ENCODE results near the gene PCSK6.

Gene PCSK6

DNA sequence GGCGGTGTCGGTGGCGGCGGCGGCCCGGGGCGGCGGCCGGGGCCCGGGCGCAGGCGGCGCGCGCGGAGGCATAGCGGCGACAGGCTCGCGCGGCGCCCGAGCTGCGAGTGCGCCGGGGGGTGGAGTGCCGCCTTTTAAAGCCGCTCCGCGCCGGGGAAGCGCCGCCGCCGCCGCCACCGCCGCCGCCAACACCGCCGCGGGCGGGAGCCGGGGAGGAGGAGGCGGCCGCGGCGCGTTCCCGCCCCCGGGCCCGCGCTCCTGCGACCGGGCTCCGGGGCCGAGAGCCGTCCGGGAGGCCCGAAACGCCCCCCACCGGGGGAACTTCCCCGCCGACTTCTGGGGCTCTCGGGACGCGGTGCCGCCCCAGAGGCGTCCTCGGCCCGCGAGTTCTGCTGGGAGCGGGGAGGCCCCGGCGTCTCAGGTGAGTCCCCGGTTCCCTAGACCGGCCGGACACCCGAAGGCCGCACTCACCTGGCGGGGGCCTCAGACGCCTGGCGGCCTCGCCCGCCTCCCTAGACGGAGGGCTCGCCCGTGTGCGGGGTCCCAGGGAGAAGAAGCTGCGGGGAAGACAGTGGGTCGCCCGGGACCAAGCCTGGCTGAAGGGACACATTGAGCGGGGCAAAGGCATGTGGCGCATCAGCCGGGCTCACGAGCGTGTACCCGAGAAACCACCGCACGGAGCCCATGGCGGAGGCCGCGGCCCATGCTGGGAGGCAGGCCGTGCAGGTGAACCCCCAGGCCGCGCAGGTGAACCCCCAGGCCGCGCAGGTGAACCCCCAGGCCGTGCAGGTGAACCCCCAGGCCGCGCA is at the start of gene PCSK6:
Gene PCSK6, minus strand, starts transcription at position 109 of the 809 bp plus-strand sequence. Its CDS starts 37 bp downstream, at position 72.
- DNase-seq: no peak

DNA sequence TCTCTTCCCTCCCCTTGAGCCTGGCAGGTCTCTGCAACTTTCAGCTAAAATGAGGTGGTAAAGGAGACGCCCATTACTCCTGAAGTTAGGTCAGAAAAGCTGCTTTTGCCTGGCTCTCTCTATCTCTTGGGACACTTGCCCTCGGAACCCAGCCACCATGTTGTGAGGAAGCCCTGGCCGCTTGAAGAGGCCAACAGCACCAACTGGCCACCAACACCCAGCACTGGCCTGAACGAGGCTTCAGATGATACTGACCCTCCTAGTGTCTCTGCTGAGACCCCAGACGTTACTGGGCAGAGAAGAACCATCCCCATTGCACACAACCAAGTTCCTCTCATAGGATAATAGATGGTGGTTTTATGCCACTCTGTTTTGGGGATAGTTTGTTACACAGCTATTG is 49.5 kb upstream of the PCSK6 start:
- DNase-seq: no peak

DNA sequence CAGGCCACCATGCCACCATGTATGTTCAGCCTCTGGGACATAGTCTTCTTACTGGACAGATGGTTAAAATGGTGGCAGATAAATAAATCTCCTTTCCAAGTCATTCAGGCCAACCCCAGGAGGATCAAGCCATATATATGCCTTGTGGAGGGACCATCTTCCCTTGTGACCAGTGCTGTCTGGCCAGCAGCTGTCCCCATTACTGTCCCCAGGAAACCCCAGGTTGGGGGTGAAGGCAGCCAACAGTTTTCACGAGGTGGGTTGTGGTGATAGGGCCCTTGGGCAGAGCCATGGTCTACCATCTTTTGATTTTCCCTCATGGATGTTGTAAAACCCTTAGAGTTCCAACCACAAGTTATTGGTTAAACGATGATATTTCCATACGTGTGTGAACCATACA is 48.7 kb upstream of the PCSK6 start:
- no peak for DNase-seq

DNA sequence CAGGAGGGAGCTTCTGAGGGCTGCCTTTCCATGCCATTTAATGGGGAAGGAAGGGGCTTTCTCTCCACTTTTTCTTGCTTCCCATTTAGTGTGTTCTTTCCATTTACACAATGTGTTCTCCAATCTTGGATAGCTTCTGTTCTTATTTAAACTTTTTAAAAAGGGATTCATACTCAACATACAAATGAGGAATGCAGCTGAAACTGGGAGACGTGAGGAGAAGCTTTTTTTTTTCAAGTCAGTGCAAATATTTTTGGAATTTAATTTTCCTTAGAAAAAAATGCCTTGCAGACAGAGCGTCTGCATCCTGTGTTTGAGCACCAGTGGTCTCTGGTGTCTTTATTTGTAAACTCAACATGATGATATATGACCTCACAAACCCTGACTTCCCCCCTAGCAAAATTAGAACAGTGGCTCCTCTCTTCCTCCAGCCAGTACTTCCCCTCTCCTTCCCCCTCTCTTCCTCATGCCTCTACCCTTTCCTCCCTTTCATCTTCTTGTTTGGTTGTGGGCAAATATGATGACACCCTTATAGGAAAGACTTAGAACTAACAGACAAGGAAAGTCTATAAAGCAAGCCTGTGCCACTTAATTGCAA is 48.1 kb upstream of the PCSK6 start:
- DNase-seq: peak; percentile 4 to 7

DNA sequence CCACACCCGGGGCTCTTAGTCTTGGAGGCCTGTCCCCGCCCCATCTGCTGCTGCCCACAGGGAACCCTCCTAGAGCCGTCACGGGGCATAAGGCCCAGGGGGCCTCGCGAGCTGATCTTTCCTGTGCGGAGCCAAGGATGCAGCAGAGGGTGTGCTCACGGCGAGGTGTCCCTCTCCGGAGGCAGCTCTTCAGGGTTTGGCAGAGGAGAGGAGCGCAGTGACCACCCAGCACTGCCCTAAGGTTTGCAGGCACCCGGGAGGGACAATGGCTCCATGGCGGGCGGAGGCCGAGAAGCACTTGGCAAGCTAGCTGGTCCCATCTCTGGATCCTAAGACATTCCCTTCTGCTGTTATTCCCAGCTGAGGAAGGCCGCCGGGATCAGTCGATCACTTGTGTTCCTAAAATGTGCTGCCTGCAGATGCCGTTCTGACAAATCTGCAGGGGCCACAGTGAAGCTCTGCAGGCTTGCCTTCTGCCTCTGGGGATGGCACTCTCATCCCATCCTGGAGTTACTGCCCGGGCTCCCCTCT is 47.4 kb upstream of the PCSK6 start:
- no peak for DNase-seq

DNA sequence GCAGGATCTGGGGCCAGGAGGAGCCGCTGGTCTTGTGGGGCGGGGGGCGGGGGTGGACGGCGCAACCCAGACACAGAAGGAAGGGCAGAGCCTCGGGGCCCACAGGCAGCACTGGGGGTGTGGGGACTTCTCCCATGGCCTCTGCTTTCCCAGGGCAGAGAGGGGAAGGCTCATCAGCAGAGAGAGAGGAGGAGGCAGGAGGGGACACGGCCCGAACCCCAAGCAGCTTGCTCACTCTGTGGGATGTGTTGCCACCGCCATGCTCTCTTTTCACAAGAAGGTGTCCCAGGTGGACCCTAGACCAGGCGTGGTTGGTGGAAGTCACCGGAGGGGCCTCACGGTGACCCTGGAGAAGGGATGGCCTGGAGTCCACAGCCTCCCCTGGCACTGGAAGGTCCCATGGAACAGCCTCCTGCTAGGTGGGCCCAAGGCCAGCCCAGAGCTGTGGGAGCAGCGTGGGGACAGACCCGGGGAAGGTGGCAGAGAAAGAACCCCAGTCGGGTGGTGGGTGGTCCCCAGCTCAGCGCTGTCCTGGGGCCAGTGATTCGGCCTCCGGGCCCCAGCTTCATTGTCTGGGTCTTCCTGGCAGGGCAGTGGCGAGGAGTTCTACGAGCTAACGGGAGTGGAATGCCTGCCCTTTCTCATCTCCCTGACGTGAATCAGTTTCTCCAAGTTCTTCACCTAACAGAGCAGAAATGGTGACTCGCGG is 46.8 kb upstream of the PCSK6 start:
- no peak for DNase-seq

DNA sequence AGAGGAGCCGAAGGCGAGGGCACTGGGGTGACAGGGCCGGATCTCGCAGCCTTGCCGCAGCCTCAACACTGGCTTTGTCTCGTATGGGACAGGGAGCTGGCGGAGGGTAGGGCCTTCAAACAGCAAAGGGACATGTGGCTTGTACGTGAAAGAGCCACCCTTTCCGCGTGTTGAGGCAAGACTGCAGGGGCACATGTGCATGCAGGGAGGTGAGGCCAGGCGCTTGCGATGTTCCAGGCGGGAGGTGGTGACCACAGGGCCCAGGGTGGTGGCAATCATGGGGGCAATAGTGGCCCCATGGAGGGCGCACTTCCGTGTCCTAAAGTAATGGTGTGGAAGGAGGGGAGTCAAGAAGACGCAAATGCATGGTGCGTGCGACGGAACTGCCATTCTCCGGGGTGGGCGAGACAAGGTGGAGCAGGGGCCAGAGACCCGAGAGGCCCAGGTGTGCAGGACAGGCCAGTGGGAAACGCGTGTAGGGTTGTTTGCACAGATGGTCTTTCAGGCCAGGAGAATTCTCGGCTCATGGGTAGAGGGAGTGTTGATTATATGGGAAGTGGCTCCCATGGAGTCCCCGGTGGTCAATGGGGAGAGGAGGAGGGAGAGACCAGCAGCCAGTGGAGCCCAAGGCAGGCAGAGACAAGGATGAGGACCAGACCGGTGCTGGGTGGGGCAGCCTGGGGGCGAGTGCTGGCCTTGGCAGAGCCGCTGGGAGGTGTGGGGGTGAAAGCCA is 45.8 kb upstream of the PCSK6 start:
- no peak for DNase-seq

DNA sequence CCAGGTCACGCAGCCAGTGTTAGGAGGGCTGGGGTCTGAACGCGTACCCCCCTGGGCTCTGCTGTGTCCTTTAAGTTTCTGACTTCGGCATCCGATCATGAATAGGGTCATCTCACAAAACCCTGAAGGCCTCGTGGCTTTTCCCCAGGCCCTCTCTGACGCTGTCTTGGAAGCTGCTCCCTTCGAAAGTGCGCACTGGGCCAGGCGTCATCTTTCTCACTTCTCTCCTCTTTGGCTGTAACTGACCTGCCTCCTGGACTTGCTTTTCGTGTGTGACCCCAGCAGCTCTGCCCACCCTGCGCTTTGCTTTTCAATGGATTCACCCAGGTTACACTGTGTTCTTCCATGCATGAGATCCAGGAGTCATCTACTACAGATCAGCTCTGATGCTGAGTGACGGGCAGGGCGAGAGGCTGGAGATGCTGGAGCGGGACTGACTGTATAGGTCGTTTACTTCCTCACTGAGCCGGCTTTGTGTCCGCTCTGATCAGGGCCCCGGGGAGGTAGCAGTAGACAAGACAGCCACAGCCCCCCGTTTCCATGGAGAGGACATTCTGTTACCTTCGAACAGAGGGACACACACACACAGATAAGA is 45.0 kb upstream of the PCSK6 start:
- no peak for DNase-seq

DNA sequence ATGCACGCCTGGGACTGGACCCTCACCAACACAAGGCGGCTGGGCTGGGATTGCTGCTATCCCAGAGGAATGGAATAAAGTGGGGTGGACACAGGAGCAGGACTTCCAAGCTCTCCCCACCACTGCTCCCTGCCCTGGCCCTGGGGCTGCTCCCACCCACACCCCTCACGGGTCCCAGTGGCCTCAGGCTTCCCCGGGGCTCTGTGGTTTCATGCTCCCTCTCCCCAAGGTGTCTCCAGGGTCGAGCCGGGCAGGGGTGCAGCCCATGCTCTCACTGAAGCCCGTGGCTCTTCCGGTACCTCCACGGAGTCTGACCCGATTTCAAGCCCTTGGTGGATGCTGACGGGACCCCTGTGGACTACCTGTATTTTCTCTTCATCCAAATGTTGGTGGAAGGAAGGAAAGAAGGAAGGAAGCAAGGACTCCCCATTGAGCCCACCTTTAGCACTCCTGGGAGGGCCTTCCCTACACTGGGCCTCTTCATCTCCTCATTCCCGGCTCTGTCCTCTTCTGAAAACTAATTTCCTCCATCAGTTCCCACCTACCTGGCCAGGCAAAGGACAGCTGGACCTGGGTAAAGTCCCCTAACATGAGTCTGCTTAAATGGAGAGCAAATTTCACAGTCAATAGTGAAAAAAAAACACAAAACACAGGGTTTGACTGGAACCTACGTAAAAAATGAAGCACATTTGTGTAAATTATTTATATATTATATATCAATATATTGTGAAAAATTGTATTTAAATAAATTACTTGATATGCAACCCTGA is 44.0 kb upstream of the PCSK6 start:
- DNase-seq: no peak

DNA sequence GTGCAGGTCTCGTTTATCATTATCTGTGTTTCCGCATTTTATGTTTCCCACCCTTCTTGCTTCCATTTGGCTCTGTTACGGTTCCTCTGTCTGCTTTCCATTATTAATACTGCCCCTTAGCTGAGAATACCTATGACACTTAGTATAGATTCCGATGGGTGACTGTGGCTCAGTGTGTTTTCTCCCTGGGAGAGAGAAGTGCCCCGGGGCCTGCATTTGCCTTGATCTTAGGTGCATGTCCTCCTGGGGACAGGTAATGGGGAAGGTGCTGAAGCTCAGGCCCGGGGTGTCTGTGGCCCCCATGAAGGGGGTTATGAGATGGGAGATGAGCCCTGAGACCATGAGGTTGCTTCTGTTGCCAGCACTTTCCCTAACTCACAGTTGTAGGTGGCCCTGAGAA is 43.4 kb upstream of the PCSK6 start:
- no peak for DNase-seq

DNA sequence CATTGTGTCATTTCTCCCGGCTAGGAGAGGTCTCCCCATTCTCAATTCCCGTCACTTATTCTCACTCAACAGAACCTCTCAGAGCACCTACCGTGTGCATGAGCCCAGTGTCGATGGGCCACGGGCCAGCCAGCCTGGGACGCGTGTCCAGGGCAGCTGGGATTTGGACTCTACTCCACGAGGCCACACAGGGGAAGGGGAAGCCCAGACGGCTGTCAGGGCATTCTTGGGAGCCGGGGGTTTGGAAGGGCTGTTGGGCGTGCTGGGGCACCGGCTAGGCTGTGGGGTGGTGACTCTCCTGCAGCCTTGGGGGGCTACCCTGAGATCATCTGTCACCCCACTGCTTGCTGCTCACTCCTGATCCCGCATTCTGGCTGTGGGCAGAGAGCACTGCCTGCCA is 41.7 kb upstream of the PCSK6 start:
- no peak for DNase-seq

DNA sequence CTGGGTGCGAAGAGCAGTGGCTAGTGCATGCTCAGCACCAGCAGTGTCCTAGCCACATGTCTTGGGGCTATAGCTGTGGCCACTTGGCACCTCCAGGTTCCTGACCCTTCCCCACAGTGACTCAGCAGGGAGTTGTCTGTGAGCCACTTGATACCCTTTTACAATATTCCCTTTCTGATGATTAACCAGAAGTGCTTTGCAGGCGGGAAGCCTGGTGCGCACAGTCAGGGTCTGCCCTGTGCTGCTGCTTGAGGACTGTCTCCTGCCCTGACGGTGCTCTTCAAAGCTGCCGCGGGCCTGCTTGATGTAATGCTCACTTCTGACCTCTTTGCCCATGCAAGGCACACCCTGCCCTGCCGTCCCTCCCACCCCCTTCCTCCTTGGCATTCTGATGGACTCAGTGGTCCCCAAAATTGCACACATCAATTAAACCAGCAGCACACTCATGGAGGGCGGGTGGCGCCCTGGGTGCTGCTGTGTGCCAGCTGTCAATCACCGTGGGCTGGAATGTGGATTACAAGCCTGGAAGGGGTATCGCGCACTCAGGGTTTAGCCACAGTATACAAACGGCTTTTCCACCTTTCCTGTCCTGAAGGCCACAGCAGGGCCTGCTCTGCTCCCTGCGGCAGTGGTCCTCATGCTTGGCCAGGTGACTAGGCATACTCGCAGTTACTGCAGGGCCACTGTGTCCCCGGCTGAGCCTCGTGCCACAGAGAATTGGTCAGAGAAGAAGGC is 40.9 kb upstream of the PCSK6 start:
- no peak for DNase-seq

DNA sequence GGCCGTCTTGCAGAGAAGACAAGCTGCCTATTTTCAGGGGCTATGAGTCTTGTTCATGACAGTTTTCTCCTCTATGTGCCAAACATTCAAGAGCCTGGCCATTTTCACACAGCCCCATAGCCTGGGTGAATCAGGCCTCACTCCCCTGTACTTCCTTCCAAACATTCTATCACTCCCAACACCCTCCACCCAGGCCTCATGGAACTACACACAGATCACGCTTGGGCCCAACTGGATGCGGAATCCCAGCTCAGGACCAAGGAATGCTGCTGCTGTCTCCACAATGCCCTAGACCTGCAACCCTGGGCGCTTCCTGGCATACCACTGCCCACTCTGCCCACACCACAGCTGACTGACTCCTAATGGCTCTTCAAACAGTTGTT is 39.4 kb upstream of the PCSK6 start:
- DNase-seq: no peak

DNA sequence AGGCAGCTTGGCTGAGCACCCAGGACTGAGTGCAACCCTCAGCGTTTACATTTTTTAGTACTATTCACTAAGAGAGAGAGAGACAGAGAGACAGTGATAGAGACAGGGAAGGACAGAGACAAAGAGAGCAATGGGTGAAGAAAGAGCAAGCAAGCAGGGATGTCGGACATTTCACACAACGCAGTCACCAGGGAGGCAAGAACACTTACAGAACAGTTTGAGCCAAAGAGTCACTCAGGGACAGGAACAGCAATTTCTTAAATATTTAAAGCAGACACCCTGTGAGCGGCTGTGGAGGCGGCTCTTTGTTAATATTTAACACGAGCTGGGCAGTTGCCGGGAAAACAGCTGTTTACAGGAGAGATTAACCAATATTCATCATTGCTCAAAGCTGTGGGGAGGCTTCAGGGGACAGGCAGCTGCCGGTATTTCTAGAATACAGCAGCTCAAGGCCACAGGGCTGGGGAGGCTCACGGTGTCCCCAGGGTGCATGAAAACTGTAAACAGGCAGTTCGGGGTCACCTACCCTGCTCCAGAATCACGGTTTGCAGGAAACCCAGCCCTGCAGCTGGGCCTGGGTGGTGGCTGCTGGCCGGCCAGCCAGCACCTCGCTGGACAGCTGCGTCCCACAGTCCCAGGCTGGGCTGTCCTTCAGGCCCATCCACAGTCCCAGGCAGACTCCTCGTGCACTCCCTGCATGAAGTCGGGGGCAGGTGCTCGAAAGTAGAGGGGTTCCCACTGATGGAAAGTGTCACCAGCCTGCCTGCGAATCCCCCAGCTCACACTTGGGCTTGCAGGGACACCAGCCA is 38.8 kb upstream of the PCSK6 start:
- DNase-seq: no peak

DNA sequence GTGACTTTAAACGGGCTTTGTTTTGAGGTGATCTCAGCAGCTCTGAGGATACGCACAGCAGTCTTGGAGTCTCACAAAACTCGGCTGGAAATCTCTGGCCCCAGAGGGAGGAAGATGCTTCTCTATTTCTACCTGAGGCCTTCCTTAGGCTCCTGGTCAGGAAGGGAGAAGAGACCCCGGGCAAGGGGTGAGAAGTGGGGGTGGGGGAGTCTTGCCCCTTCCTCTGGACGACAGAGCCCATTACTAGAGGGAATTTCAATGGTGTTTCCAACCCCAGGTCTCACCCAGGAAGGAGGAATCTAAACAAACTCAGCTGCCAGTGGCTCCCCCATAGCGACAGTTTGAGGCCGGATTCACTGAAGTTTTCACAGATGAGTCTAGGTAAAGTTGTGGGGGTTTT is 37.4 kb upstream of the PCSK6 start:
- no peak for DNase-seq

DNA sequence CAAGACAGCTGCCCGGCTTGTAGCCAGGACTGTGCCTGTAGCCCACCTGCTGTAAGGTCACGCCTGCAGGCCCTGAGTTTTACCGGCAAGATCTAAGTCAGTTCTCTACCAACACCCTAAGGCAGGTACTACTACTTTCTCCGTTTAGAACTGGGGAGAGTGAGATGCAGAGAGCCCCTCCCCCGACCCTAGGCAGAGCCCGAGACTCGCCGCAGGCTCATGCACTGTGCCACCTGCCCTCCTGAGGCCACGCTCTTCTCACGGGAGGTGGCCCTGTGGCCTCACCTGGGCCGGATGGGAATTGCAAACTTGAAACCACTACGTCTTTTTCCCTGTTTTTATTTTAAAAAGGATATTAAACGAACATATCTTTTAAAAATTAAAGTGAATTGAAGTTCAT is 36.9 kb upstream of the PCSK6 start:
- DNase-seq: no peak

DNA sequence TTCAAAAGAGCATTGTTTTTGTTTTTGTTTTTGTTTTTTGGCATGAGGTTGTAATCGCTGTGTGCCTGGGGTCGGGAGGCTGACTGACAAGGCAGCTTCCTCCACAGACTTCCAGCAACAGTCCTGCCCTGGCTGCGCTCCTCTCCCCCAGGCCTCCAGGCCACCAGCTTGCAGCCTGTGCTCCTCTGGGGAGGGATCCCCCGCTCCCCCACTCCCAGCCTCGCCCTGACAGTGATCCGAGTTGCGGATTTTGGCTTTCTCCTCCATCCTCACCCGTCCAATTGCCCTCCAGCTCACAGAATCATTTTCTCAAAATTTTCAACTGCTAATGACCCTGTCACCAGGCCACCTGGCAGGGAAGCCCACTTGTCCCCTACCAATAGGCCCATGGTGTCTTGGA is 36.5 kb upstream of the PCSK6 start:
- DNase-seq: no peak

DNA sequence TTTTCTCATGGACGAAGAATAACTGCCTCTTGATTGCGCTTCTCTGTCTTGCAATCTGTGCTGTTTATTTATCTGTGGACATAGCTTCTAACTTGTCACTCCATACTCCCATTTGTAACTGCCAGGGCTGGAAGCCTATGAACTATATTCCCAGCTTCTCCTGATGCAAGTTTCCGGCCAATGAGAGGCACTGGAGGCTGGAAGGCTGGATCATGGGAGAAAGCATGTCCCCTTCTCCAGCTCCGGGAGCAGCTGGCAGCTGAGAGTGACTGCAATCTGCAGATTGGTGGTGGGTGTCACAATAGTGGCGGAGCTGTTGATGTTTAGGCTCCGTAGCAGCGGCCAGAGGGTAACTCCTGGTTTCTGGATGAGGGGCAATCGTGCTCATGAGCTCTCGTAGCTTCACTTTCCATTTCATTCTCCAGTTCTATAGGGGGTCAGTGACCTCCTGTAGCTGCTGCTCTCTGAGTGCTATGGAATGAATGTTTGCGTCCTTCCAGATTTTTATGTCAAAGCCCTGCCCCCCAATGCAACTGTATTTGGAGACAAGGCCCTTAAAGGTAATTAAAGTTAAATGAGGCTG is 35.7 kb upstream of the PCSK6 start:
- no peak for DNase-seq

DNA sequence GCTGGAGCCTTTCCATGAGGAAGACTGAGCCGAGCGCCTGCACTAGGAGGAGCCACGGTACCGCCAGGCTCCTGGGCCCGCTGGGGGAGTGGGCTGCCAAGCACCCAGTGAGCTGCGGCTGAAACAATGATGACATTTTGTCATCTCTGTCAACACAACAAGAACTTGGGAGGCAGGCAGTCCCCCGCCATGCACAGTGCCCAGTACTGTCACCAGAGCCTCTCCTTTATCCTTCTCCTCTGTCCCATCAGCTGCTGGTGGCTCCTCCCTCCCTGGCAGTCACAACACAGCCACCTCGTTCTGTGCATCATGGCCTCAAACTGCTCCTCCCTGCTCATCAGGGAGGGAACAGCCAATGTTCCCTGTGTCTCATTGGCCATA is 34.0 kb upstream of the PCSK6 start:
- no peak for DNase-seq

Measured in AML-193 (cell line).